Uterus (tissue), 2 donors: ENCODE measurements around the gene B4GALT4.

Experiments used
- POLR2A ChIP-seq, 2 donors: fragments of 450-650 bp; IDR thresholded peaks; one replicate each; pipeline ENCODE4 v1.6.1; 2016; ENCODE audit warnings: antibody characterized with exemption in 2 of 2, mild to moderate bottlenecking in 1 of 2, moderate library complexity in 1 of 2
- TF ChIP-seq, protein P1 (sequence below), 4 experiments: fragments of 200-600 bp in 2 of 4; fragments of 450-650 bp in 2 of 4; sonication (generic) in 2 of 4; IDR thresholded peaks; one replicate each; pipeline ENCODE4 v1.5.1; 2016 to 2019; ENCODE audit warnings: antibody characterized with exemption in 4 of 4, mild to moderate bottlenecking in 2 of 4, moderate library complexity in 1 of 4

GRCh38 chr3:119220198-119220597, 20.5 kb downstream of the B4GALT4 start:
- TF ChIP-seq, protein P1, sequence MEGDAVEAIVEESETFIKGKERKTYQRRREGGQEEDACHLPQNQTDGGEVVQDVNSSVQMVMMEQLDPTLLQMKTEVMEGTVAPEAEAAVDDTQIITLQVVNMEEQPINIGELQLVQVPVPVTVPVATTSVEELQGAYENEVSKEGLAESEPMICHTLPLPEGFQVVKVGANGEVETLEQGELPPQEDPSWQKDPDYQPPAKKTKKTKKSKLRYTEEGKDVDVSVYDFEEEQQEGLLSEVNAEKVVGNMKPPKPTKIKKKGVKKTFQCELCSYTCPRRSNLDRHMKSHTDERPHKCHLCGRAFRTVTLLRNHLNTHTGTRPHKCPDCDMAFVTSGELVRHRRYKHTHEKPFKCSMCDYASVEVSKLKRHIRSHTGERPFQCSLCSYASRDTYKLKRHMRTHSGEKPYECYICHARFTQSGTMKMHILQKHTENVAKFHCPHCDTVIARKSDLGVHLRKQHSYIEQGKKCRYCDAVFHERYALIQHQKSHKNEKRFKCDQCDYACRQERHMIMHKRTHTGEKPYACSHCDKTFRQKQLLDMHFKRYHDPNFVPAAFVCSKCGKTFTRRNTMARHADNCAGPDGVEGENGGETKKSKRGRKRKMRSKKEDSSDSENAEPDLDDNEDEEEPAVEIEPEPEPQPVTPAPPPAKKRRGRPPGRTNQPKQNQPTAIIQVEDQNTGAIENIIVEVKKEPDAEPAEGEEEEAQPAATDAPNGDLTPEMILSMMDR (IDR thresholded peaks at IDR 0.05) = no peak
- no peak for TF ChIP-seq POLR2A (IDR thresholded peaks at IDR 0.05)
